Fibroblast of gingiva (primary cell): Measurements from ENCODE around the gene LUM.

Experiments
- DNase-seq: peaks from one replicate; pipeline ENCODE4 v3.0.0-alpha.2; 2011; ENCODE audit warnings: low read depth

Gene LUM

DNA sequence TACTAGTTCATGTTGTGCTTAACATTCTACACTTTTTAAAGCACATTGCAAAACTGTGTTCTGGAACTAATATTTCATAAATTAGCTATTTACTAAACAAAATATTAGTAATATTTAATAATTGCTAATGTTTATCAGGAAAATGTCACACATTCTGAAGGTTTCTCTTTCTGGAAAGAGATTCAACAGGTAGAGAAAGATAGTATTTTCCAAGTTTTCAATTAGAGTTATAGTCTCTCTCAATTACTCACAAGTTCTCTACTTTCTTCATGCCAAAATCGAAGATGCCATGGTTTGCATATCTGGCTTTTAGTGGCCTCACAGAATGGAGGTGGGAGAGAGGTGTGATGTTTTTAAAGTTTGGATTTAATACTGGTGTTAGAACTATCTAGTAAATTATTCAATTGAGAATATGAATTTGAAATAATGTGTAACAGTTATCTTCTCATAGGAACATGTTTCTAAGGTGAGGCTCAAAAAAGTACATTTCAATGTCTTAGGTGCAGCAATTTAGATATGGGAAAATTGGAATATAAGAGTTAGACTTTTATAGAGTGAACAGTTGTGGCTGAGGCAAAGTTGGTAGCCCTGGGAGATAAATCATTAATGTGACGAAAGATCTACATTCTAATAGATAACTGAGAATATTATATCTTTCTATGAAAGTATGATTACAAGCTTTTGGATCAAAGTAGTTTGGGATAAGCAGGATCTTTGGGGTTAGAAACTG, 1.5 kb downstream of the LUM start:
- DNase-seq, result no peak

DNA sequence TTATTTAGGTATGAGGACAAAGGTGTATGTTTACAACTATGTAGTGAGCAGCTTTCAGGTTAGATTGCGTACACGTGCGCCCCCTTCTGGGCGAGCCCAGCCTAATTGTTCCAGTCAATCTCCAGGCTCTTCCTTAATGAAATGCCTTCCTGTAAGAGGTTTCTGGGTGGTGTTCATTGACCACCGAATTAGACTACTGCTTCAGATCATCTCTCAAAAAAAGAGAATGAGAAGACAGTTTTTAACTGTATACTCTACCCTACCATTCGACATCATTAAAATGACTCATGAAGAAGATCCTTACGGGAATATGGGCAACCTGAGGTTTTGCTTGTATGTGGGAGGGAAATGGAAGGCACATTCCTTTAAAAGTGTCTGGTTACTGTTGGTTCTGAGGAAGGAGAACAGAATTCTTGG, 2.1 kb downstream of the LUM start:
- DNase-seq, result peak; percentile 52

DNA sequence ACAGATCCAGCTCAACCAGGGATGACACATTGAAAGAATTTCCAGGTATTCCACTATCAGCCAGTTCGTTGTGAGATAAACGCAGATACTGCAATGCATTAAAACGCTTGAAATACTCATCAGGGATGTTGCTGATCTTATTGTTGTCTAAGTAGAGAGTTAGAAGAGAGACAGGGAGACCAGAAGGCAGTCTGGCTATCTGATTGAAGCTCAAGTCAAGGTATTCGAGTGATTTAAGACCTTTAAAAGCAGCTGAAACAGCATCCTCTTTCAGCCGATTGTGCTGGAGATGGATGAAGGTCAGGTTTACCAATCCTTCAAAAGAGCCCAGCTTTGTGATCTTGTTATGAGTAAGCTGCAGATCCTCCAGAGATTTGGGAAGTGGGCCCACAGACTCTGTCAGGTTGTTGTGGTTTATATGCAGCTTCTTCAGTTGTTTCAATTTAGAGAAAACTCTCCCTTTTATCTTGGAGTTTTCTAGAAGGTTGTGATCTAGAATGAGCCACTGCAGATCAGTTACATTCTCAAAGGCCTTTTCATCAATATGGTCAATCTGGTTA, 3.0 kb downstream of the LUM start:
- no peak for DNase-seq

DNA sequence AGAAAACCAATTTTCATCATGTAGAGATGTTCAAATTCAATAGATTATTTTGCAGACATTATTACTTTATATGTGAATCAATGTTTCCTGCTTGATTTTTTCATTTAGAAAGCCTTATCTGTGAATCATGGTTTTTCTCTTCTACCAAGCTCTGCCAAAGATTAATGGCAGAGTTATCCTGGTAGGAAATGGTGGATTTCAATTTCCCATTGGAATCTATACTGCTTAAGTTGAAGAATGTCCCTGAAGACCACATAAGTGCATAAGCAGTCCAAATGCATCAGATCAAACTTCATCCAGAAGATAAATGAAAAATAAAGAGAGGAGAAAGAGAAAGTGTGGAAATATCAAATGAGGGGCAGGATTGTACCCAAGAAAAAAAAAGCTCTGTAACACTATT, 5.0 kb downstream of the LUM start:
- DNase-seq, result no peak

DNA sequence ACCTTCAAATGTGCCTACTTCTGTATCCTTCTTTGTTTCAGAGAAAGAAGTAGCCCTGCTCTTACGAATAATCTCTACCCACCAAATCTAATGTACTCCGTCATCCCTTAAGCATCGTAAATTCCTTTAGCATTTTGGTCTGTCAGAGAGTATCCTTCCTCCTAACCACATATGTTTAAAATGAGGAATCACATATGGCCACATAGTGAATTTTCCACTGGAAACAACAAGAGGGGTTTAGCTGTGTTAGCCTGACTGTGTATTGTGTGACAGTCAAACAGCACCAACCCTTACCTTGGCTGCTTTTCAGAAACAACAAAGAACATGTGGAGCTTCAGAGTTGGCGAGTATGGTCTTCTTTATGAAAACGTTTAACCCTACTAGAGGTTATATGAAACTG, 5.5 kb downstream of the LUM start:
- DNase-seq, result peak; percentile 21

DNA sequence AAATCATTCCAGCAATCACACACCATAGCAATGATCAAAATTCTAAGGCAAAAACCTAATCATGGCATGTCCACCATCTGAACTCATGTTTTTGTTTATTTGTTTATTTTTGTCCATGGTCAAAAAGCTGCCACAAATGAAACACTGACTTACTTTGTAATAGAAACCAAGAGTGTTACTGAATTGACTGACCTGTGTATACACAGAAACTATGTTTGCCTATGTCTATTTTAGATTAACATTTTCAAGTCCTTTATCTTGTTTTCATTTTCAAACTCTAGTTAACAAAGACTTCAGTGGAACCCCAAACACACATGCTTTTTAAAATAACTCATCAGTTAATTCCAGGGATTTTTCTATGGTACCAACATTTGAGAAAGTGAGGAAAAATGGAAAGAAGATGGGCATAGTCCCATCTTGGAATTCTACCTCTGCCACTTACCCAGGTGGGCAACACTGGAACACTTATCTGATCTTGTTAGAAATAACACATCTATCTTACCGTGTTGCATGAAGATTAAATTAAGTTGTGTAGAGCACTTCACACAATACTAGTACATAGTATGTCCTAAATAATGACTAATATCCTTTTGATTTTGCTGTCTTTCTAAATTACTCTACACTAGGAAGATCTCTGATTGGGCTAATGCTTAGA, 6.4 kb downstream of the LUM start:
- DNase-seq, result no peak

DNA sequence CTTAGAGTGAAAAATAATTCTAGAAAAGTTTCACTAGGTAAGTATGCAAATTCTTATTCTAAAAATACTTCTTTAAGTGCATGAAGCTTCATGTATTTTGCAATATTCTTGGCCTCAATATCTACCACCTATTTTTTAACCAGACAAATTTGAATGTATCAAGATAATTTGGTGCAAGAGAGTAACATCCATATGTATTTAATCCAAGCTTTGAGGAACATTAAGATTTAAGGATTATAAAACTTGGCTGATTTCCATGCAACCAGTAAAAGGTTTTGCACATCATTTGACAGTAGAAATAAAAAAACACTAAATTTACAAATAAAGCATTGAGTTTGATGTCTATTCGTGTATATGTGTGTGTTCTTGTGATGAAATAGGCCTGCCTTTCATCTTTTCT, 7.7 kb downstream of the LUM start:
- no peak for DNase-seq

DNA sequence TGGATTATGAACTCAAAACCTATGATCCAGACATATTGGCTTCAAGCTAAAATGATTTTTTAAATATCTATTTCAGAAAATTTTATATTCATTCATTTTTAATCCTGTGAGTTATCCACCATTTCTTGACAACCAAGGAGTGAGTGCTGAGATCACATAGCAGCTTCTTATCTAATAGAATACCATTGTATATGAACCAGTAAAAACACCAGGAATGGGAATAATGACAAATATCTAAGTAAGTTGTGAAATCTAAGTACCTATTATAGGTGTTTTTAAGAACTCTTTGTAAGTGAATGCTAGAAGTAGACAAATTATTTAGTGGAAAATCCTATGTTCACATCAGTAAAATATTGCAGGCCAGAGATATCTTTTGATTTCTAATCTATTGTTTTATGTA, 8.2 kb downstream of the LUM start:
- DNase-seq, result no peak

DNA sequence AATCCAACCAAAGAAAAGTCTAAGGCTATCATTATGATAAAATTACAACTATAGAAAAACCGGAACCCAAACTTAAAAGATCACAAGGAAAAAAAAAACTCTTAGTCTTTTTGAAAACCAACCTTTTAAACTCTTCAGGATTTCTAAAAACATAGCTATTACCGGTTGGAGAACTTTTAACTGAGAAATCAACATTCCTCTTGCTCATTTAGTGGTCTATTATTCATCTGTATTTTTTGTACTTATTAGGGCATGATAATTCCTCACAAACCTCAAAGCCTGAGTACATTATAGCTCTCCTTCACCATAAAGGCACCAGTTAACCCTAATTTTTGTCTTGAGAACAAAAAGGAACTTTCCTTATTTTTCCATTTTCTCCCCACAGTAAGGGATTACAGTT, 10.4 kb downstream of the LUM start:
- DNase-seq, result no peak

DNA sequence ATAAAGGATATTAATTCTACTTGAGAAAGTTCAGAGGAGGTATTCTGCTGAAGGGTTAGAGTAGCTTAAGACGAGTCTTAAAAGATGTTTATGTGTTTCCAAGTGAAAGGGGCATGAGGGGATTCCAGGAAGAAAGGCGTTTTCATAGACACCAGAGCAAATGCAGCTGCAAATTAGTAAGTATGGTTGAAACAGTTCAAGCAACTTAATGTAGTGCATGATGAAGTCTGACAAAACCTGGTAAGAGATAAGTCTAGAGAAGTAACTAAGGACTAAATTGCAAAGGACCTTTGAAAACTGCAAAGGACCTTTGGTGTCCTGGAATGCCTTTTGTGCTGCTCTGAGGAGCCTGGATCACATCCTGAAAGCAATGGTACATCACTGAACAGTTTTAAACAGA, 11.5 kb downstream of the LUM start:
- no peak for DNase-seq

DNA sequence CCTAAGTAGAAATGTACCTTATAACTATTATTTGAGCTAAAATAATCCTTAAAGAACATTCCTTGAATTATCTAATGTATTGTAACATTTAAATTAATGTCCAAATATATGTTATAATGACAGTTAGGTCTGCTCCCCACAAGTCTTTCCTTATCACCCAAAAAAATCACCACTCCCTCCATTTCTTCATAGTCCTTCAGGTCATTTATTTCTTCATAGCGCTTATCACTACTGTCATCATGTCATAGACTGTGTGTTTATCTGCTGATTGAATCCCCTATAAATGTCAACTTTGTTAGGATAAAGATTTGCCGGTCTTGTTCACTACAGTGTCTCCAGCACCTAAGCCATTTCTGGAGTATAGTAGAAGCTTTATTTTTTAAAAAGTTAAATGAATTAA, 12.0 kb downstream of the LUM start:
- DNase-seq, result no peak

DNA sequence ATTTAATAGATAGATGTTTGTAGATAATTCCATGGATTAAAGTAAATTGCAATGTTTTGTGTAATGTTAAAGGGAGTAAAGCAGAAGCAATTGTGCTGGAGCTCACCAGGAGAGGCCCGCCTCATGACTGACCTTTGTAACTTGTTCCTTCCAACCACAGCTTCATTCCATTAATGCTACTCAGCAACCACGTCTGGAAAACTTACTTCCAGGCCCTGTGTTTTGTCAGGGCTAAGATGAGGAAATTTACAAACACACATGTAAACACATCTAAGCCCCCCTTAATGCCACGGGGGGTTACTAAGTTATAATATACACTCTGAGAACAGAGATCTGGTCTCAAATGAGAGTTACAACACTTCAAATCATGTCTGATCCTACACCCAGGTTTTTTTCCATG, 12.4 kb downstream of the LUM start:
- peak; percentile 92 for DNase-seq

DNA sequence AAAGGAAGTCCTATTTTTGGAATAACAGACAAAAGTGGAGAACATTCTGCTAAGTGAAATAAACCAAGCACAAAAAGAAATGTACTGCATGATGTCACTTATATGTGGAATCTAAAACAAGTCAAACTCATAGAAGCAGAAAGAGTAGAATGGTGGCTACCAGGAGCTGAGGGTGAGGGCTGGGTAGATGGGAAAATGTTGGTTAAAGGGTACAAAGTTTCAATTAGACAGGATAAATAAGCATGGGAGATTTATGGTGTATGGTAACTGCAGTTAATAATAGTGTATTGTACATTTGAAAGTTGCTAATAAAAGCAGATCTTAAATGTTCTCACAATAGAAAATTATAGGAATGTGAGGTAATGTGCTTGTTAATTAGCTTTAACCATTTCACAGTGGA, 12.8 kb downstream of the LUM start:
- DNase-seq, result no peak

DNA sequence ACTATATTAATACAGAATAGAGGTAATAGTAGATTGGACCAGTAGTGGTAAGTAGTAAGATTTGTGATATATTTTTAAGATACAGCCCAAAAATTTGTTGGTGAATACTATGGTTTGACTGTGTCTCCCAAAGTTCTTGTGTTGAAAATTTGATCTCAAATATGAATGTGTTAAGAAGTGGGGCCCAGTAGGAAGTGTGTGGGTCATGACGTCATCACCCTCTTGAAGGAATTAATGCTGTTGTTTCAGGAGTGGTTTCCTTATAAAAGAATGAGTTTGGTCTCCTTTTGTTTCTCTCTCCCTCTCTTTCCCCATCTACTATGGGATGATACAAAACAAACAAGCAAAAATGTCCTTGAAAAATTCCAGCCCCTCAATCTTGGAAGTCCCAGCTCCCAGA, 16.3 kb downstream of the LUM start:
- DNase-seq, result no peak

DNA sequence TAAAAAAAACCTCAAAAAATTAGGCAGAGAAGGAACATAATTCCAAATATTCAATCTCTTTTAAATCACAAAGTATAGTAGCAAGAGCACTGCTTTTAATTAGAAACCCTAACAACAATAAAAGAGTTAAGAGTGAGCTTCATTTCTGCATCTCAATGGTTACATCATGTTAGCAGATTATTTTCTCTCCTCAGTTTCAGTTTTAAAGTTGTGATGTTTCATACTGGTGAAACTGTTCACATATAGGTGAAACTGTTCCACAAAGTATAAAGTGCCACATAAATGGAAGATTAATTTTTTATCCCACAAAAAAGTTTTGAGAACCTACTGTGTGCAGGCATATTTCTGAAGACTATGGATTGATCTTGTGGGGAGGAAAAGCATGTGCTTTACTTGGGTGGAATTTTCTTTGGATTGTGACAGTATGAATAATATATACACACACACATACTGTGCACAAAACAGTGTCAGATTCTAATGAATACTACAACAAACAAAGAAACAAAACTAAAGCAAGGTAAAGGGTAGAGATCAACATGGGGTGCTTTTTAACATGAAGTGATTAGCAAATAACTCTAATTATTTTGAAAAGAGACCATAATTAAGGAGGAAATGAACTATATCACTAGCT, 17.1 kb downstream of the LUM start:
- DNase-seq, result no peak

DNA sequence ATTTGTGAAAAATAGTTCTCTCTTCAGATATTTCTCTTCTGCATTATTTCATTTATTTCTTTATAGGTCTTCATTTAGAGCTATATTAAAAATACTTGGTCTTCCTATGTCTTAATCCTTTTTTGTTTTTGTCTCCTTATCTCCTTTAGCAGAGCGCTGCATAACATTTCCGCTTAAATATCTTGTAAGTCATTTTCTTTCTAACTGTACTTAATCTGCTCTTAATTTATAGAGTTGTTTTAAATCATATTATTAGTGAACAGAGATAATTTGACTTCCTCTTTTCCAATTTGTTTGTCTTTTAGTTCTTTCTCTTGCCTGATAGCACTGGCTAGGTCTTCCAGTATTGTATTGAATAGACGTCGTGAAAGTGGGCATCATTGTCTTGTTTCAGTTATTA, 18.0 kb downstream of the LUM start:
- no peak for DNase-seq

DNA sequence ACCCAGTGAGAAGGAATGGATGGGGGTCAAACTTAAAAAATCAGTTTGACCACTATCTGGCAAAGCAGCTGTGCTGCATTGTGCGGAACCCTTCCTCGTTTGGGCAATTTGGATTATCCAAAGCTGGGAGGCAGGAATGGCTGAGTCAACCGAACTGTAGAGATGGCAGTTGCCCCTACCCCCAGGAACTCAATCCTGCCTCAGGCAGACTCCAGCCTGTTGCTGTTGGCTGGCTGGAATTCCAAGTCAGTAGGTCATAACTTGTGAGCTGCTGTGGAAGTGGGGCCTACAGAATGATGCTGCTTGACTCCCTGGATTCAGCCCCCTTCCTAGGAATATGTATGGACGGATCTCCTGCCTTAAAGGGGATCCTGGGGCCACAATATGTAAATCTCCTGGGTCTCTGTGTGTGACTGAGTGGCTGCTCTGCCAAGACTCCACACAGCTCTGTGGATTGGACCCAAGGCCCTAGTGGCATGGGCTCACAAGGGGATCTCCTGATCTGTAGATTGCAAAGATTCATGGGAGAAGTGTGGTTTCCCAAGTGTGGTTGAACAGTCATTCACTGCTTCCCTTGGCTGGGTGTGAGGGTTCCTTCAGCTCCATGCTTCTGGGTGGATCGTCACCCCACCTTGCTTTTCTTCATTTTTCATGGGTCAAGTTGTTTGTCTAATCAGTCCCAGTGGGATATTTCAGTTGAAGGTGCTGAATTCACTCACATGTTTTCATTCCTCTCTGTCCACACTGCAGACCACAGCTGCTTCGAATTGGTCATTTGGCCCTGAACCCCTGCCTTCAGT, 19.2 kb downstream of the LUM start:
- no peak for DNase-seq

DNA sequence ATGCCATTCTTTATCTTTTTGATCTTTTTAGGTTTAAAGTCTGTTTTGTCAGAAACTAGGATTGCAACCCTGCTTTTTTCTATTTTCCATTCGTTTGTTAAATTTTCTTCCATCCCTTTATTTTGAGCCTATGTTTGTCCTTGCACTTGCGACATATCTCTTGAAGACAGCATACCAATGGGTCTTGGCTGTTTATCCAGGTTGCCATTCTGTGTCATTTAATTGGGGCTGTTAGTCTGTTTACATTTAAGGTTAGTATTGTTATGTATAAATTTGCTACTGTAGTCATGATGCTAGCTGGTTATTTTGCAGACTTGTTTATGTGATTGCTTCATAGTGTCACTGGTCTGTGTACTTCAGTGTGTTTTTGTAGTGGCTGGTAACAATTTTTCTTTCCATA, 21.3 kb downstream of the LUM start:
- DNase-seq, result peak; percentile 2

DNA sequence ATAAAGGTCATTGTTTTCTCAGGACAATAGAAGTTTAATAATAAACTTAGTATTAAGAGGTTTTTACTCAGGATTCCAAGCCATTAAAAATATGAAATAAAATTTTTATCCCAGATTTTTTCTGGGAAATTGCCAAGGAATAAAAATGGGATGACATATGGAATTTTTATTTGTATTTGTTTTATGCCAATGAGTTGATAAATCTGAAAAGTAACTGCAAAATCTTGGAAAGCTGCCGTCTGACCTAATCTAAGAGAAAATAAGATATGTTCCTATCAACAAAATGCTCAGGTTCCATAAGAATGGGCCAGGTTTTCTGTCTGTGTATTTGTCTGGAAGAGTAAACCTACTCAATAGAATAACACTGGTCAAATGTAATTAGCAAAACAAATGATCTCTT, 31.3 kb downstream of the LUM start:
- no peak for DNase-seq

DNA sequence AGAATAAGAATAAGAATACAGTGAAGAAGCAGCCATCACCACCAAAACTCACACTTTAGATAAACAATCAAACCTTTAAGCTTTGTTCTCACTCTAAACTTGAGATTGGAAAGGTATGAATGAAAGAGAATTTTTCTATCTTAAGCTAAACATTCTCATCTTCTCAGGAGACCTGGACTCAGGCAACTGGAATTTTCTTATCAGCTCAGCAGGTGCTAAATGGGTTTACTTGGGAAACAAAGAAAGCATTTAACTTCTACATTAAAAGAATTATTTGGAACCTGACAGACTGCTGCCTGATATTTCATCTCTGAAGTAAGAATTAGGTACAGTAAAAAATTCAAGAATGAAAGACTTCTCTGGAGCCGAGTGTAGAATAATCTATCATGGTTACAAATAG, 32.8 kb downstream of the LUM start:
- no peak for DNase-seq

DNA sequence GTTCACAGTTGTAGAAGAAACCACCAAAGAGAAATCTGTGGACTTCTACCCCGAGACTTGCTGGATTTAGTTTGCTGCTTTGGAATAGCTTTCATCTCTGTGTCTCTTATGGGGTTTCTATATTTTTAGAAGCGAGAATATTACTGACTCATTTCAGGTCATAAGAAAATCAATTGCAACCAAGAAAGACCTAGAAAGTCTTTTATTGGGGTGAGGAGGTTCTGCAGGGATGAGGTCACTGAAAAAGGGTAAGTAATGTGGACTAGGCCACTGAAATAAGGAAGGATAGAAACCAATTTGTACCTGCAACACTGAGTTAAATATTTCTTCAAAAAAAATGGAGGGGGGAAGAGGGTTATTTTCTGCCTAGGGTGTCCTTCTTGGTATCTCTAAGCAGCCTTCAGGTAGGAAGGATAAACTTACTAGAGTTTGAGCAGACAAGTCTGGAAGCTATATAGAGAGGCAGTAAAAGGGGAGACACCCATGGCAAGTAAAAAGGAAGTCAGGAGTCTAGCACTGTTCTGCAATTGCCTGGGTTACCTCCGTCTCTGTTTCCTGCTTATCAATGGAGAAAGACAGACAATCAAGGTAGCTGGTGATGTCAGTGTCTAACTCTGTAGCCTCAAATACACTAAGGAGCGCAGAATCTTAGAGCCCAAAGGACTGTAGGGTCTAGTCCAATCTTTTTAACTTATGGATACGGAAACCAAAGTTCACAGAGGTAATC, 33.9 kb downstream of the LUM start:
- DNase-seq, result no peak

DNA sequence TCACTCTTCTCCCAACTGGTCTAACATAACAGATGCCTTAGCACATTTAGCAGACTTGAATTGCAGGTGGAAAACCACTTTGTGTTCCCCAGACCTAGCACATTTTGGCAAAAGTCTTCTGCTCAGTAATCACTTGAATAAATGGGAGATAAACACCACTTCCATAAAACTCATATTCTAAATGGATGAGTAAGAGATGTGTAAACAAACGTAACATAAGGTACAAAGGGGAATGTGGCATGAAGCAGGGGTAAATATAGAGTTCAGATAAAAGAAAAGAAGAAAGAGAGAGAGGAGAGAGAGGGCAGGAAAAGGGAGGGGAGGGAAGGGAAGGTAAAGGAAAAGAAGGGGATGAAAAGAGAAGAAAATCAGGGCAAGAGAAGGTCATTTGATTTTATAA, 36.4 kb downstream of the LUM start:
- no peak for DNase-seq
